Measurements from ENCODE around the gene LGMN. TPM values are rescaled to one million over a fixed set of nuclear protein-coding genes. Genes with fewer than 3 reads are reported as not detected.

Gene LGMN
- total and polyA plus RNA-seq, 2 of the 13 experiments (the other 11 are each of a cell fraction or from before 2014, with no cell fraction given) = 28.9 to 76.4 TPM

DNA sequence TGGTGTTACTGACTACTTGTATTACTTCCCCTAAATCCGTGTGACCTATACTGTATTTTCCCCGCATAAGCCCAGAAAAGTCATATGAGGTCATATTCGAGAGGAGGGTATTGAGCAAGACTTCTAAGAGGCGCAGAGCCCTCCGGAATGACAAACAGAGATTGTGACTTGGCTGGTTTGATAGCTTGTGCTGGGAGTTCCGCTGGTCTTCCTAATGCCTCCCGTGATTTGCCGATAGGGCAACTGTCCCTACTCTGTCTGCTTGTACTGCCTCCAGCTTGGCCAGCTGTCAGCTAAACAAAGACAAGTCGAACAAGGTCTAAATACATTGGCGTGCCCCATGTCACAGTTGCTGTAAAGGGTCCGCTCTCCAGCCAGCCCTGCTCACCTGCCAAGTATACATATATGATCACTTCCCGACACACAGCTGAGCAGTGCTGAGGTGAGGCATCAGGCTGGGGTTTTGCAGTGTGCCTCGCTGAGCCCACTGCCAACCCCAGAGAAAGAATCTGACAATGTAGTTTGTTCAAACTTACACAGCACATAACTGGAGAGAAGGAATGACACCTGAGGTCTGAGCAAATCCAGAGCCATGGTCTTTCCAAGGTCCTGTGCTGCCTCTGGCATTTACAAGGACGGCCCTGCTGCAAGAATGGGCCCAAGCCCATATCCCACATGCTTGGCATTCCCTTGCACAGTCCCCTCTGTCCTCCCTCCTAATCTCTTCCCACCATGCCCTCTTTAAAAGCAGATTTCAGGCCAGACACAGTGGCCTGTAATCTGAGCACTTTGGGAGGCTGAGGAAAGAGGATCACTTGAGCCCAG, 23.7 kb downstream of the LGMN start (continued):
- TF ChIP-seq ZNF569 (CRISPR knock-in tag; IDR thresholded peaks at IDR 0.05; ENCODE audit: borderline replicate concordance) = no peak
- peak; percentile 17; the same call in 1 of the 2 replicates for TF ChIP-seq ETV5 (CRISPR knock-in tag; IDR thresholded peaks at IDR 0.05; ENCODE audit: borderline replicate concordance)
- peak; percentile 94 for TF ChIP-seq CEBPB (IDR thresholded peaks at IDR 0.05; ENCODE audit: borderline replicate concordance, low read depth, low read length)
- TF ChIP-seq NCOA2 (CRISPR knock-in tag; IDR thresholded peaks at IDR 0.05) = 0 out of 2 replicates have a peak, but pooled peaks have one; percentile 25
- no peak for TF ChIP-seq ZNF746 (CRISPR knock-in tag; IDR thresholded peaks at IDR 0.05)
- TF ChIP-seq HDAC1 (CRISPR knock-in tag; IDR thresholded peaks at IDR 0.05) = 0 out of 2 replicates have a peak, but pooled peaks have one; percentile 36
- TF ChIP-seq SOX6 (IDR thresholded peaks at IDR 0.05) = no peak
- peak; percentile 63 for TF ChIP-seq SOX6 (CRISPR knock-in tag; IDR thresholded peaks at IDR 0.05)
- TF ChIP-seq, protein P1, sequence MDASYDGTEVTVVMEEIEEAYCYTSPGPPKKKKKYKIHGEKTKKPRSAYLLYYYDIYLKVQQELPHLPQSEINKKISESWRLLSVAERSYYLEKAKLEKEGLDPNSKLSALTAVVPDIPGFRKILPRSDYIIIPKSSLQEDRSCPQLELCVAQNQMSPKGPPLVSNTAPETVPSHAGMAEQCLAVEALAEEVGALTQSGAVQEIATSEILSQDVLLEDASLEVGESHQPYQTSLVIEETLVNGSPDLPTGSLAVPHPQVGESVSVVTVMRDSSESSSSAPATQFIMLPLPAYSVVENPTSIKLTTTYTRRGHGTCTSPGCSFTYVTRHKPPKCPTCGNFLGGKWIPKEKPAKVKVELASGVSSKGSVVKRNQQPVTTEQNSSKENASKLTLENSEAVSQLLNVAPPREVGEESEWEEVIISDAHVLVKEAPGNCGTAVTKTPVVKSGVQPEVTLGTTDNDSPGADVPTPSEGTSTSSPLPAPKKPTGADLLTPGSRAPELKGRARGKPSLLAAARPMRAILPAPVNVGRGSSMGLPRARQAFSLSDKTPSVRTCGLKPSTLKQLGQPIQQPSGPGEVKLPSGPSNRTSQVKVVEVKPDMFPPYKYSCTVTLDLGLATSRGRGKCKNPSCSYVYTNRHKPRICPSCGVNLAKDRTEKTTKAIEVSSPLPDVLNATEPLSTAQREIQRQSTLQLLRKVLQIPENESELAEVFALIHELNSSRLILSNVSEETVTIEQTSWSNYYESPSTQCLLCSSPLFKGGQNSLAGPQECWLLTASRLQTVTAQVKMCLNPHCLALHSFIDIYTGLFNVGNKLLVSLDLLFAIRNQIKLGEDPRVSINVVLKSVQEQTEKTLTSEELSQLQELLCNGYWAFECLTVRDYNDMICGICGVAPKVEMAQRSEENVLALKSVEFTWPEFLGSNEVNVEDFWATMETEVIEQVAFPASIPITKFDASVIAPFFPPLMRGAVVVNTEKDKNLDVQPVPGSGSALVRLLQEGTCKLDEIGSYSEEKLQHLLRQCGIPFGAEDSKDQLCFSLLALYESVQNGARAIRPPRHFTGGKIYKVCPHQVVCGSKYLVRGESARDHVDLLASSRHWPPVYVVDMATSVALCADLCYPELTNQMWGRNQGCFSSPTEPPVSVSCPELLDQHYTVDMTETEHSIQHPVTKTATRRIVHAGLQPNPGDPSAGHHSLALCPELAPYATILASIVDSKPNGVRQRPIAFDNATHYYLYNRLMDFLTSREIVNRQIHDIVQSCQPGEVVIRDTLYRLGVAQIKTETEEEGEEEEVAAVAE (CRISPR knock-in tag; IDR thresholded peaks at IDR 0.05; ENCODE audit: borderline replicate concordance) = no peak
- no peak for TF ChIP-seq RFX5 (IDR thresholded peaks at IDR 0.05; ENCODE audit: low read depth, low read length)
- TF ChIP-seq, protein P2, sequence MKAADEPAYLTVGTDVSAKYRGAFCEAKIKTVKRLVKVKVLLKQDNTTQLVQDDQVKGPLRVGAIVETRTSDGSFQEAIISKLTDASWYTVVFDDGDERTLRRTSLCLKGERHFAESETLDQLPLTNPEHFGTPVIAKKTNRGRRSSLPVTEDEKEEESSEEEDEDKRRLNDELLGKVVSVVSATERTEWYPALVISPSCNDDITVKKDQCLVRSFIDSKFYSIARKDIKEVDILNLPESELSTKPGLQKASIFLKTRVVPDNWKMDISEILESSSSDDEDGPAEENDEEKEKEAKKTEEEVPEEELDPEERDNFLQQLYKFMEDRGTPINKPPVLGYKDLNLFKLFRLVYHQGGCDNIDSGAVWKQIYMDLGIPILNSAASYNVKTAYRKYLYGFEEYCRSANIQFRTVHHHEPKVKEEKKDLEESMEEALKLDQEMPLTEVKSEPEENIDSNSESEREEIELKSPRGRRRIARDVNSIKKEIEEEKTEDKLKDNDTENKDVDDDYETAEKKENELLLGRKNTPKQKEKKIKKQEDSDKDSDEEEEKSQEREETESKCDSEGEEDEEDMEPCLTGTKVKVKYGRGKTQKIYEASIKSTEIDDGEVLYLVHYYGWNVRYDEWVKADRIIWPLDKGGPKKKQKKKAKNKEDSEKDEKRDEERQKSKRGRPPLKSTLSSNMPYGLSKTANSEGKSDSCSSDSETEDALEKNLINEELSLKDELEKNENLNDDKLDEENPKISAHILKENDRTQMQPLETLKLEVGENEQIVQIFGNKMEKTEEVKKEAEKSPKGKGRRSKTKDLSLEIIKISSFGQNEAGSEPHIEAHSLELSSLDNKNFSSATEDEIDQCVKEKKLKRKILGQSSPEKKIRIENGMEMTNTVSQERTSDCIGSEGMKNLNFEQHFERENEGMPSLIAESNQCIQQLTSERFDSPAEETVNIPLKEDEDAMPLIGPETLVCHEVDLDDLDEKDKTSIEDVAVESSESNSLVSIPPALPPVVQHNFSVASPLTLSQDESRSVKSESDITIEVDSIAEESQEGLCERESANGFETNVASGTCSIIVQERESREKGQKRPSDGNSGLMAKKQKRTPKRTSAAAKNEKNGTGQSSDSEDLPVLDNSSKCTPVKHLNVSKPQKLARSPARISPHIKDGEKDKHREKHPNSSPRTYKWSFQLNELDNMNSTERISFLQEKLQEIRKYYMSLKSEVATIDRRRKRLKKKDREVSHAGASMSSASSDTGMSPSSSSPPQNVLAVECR (CRISPR knock-in tag; IDR thresholded peaks at IDR 0.05; ENCODE audit: borderline replicate concordance) = peak; percentile 61; the same call in 1 of the 2 replicates
- TF ChIP-seq MED13 (CRISPR knock-in tag; IDR thresholded peaks at IDR 0.05) = no peak
- peak; percentile 46; the same call in 1 of the 2 replicates for TF ChIP-seq ARNT2 (CRISPR knock-in tag; IDR thresholded peaks at IDR 0.05; ENCODE audit: low read depth)
- 0 out of 2 replicates have a peak, but pooled peaks have one; percentile 20 for TF ChIP-seq HDAC2 (CRISPR knock-in tag; IDR thresholded peaks at IDR 0.05)
- 0 out of 2 replicates have a peak, but pooled peaks have one; percentile 24 for TF ChIP-seq ZNF264 (CRISPR knock-in tag; IDR thresholded peaks at IDR 0.05)
- no peak for TF ChIP-seq ZNF703 (CRISPR knock-in tag; IDR thresholded peaks at IDR 0.05; ENCODE audit: borderline replicate concordance)
- TF ChIP-seq MED1 (CRISPR knock-in tag; IDR thresholded peaks at IDR 0.05) = peak; percentile 57
- no peak for TF ChIP-seq ZC3H4 (CRISPR knock-in tag; IDR thresholded peaks at IDR 0.05; ENCODE audit: borderline replicate concordance)
- TF ChIP-seq BCL6 (CRISPR knock-in tag; IDR thresholded peaks at IDR 0.05) = peak; percentile 62
- no peak for TF ChIP-seq ZBTB7A (CRISPR knock-in tag; IDR thresholded peaks at IDR 0.05)
